ENCODE measurements around the gene SEC16A.

The SEC16A gene

DNA sequence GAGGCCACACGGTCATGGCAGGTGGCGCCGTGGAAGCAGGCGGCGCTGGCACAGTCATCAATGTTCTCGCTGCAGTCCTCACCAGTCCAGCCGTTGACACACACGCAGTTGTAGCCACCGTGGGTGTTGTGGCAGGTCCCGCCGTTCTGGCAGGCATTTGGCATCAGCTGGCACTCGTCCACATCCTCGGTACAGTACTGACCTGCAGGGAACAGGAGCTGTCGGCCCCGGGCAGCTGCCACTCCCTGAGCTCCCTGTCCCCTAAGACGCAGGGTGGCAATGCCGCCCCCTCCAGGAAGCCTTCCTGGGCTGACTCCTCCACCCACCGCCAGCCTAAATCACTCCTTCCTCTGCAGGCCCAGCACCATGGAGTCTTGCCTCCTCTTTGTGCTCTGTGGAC, 35.8 kb upstream of the SEC16A start:
- in situ Hi-C loops (cut with MboI; ENCODE audit: low sequenced_read_pairs) = no loop called here

DNA sequence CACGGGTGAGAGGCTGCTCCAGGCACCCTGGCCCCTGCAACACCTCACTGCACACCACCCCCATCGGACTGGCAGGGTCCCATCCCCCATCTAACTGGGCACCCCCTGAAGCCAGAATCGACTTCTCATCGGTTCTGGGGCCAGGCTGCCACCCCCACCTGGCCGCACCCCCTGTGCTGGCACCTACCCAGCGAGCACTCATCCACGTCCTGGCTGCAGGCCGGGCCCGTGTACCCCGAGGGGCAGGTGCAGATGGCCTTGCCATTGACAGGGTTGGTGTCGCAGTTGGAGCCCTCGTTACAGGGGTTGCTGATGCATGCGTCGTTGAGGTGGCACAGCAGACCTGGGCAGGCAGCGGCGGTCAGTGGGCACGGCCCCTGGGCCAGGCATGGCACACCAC, 35.1 kb upstream of the SEC16A start:
- in situ Hi-C loops (cut with MboI; ENCODE audit: low sequenced_read_pairs) = no loop called here

DNA sequence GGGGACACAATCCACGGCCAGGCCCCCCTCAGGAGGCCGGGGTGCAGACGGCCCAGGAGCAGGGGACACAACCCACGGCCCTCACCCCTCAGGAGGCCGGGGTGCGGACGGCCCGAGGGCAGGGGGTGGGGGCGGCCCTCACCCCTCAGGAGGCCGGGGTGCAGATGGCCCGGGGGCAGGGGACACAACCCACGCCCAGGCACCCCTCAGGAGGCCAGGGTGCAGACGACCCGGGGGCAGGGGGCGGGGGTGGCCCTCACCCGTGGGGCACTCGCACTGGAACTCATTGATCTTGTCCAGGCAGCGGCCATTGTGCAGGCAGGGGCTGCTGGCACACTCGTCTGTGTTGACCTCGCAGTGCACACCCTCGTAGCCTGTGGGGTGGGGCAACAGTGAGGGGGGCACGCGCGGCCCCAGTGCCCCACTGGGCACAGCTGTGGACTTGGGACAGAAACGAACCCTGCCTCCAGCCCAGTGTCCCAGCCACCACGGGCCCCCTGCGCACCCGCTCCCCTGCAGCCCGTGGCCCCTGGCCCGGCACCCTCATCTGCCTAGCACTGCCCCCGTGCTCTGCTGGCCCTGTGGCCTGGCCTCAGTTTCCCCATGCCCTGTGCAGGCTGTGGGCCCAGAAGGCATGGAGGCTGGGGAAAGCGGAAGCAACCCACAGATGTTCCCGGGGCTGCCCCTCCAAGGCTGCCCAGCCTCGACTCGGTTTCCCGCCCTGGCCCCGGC, 34.3 kb upstream of the SEC16A start:
- in situ Hi-C loops (cut with MboI; ENCODE audit: low sequenced_read_pairs) = no loop called here

DNA sequence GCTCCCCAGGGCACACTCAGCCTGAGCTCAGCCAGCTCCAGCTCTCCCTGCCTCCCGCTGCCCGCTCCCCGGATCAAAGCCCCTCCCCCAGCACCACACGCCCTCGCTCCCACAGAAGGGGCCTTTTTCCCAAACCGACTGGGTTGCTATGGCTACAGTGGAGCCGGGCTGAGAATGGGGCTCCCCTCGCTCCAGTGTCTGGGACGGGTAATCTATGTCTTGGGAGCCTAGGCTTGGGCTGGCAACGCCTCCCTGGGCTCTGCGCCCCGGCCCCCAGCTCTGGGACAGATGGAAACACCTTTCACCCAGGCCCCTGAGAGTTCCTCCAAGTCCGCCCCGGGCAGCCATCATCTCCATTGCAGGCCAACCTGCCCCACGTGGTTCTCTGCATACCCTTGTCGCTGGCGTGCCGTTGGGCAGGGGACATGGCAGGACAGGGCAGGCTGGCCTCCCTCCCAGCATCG, 33.4 kb upstream of the SEC16A start:
- in situ Hi-C loops (cut with MboI; ENCODE audit: low sequenced_read_pairs) = no loop called here

DNA sequence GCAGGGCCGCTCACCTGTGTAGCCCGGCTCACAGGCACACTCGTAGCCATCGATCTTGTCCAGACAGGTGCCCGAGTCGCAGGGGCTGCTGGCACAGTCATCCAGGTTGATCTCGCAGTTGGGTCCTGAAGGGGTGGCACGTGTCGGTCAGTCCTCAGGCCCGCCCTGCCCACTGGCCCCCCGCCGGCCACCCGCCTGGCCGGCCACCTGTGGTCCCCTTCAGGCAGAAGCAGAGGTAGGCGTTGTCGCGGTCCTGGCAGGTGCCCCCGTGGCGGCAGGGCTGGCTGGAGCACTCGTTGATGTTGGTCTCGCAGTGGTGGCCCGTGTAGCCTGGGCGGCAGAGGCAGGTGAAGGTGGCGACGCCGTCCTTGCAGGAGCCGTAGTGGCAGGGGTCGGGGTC, 32.4 kb upstream of the SEC16A start:
- in situ Hi-C loops (cut with MboI; ENCODE audit: low sequenced_read_pairs) = no loop called here

DNA sequence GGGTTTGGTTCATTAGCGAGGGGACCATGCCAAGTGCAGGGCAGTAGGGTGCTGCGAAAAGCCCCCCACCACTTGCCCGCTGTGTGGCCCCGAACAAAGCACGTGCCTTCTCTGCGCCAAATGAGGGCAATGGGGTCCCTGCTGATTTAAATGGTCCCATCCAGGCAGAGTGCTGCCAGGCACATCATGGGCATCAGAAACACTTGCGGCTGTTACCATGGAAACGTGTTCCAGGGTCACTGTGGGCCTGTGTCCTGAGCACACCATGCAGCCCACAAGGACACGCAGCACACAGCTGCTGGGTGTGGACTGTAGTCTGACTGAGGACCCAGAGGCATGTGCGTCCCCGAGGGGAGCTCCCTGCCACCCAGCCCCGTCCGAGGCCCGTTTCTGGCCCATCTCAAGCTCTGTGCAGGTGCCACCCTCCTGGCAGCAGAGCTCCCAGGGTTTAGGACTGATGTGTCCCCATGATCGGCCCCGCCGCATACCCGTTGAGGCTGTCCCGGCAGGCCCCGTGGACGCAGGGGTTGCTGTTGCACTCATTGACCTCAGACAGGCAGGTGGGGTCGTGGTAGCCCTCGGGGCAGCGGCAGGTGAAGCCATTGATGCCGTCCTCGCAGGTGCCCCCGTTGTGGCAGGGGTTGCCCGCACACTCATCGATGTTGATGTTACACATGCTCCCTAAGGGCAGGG, 31.3 kb upstream of the SEC16A start:
- in situ Hi-C loops (cut with MboI; ENCODE audit: low sequenced_read_pairs) = no loop called here

DNA sequence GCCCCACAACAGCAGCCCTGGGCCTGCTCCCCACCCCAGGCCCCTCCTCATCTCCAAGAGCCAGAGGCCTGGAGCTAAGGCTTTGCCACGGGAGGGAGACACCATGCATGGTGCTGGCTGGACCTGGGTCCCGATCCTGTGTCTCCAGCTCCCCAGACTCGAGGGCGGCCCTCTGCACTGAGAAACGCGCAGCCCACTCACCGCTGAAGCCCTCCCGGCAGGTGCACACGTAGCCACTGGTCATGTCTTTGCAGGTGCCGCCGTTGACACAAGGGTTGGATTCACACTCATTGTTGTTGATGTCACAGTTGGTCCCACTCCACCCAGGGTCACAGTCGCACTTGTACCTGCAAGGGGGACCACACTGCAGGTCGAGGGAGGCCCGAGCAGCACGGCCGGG, 30.4 kb upstream of the SEC16A start:
- in situ Hi-C loops (cut with MboI; ENCODE audit: low sequenced_read_pairs) = no loop called here

DNA sequence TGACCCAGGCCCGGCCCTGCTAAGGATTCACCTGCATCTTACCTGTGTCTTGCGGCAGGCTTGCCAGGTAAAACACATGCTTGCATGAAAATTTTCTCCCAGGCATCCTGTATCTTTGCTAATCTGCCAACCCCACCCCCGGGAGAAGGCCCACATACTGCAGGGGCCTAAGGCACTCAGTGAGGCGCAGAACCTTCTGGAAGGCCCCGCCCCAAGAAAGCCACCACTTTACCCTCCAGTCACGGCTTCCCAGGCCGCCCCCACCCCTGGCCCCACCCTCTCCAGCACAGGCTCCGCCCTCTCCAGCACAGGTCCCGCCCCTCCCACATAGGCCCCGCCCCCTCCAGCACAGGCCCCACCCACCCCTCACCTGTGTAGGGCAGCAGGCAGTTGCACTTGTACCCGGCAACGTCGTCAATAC, 29.8 kb upstream of the SEC16A start:
- in situ Hi-C loops (cut with MboI; ENCODE audit: low sequenced_read_pairs) = no loop called here

DNA sequence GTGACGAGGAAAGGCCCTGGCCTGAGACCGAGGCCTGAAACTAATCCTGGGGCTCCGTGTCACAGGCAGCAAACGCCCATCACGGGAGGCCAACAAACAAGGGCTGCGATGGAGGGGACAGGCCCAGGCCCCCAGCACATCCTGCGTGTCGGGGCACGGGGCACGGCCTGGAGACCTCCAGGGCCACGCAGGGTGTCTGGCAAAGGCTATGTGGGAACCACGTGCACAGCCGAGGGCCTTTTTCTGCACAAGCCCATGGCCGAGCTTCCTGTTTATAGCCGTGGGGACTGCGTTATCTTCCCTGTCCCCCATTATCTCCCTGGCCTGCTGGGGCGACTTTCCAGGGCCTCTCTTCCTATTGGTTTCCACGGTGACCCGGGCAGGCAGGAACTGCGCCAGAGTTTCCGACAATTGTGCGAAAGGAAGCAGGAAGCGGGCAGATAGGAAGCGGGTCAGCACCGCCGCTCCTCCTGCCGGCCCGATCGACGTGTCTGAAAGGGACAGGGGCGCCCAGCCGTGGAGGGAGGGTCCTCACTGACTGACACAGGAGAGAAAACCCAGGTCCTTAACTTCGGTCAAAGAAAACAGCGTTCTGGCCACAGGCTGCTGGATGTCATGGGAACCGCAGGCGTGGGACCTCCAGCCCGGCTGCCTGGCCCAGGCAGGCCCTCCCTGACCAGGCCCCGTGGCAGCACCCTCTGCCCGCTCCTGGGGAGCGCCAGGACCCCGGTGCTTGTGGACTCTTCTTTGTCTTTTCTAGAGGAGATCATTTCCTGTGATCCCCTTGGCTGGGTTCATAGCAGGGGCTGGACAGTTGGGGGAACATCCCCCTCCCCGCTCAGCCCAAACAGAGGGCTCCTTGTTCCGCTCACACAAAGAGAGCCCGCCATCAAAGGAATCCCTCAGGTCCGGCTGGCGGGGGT, 29.1 kb upstream of the SEC16A start:
- in situ Hi-C loops (cut with MboI; ENCODE audit: low sequenced_read_pairs) = no loop called here

DNA sequence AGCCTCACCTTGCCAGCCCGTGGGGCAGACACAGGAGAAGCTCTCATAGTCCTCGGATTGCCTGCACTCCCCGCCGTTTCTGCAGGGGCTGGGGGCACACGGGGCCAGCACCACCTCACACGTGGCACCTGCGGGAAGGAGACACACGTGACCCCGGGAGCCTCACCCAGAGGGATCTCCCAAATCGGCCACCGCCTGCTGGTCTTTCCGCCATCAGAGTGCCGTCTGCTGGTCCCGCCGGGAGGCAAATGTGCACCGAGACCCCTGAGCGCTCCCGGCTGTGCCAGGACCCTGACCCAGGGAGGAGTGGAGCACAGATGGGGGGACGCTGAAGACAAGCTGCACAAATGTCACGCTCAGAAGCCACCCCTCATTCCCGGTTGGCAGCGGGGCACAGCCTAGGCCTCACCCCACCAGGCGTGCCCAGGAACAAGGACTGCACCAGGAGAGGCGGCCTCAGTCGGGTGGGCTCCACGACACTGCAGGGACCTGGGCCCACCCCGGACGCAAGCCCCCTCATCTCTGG, 28.4 kb upstream of the SEC16A start:
- in situ Hi-C loops (cut with MboI; ENCODE audit: low sequenced_read_pairs) = no loop called here

DNA sequence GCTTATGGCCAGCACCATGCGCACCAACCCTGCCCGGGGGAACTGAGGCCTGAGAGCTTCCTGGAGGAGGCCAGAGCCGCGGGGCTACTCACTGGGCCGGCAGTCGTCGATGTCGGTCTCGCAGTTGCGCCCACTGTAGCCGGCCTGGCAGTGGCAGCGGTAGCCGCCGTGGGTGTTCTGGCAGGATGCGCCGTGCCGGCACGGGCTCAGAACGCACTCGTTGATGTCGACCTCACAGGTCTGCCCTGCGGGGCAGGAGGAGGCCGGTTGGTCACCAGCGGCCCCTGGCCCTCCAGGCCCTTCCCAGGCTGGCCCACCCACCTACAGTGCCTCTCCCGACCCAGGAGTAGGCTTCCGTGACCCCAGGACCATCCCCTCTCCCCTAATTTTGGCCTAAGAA, 27.7 kb upstream of the SEC16A start:
- in situ Hi-C loops (cut with MboI; ENCODE audit: low sequenced_read_pairs) = no loop called here

DNA sequence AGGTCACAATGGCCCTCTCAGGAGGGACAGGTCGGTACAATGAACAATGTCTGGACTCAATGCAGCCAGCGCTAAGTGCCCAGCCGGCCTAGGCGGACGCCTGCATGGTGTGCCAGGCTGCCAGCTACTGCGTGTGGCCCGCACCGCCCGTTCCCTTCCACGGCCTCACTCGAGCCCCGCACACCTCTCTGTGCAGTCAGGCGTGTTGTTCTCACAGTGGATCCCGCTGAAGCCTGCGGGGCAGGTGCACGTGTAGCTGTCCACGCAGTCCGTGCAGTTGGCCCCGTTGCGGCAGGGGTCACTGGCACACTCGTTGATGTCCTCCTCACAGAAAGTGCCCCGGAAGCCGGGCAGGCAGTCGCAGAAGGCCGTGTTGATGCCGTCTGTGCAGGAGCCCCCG, 26.7 kb upstream of the SEC16A start:
- in situ Hi-C loops (cut with MboI; ENCODE audit: low sequenced_read_pairs) = no loop called here

DNA sequence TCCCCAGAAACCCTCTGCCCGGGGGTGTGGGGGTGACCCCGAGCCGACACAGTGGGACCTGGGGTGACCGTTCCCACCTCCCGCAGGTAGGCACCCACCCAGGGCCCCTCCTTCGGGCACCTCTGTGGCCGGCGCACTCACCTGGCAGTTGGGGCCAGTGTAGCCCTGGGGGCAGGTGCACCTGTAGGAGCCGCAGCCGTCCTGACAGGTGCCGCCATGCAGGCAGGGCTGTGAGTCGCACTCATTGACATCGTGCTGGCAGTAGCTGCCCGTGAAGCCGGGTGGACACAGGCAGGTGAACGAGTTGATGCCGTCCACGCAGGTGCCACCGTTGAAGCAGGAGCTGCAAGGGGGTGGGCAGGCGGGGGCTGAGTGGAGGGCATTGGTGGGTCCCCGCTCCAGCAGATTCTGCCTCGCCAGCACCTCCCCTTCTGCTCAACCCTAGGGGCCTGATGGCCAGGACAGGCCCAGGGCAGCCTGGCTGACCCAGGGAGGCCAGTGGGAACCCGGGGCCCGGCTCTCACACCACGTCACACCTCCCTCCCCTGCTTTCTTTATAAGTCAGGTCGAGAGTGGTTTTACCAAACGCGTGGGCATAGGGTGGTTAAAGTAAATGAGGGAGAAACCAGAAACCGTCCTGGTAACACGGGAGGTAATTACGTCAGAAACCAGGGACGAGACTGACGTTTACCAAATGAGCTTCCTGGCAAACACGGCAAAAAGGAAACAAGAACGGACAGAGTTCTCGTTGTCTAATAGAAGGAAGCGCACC, 26.1 kb upstream of the SEC16A start:
- in situ Hi-C loops (cut with MboI; ENCODE audit: low sequenced_read_pairs) = no loop called here

DNA sequence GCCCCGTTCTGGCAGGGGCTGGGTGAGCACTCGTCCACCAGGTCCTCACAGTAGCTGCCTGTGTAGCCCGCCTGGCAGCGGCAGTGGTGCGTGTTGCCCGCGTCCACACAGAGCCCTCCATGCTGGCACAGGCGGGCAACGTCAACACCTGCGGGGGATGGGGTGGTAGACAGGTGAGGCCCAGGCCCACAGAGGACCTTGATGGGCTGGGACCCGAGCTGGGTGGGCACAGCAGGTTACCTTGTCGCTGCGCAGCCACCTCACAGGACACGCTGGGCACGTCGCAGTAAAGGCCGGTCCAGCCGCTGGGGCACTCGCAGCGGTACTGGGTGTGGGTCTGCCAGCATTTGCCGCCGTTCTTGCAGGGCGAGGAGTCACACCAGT, 25.1 kb upstream of the SEC16A start:
- in situ Hi-C loops (cut with MboI; ENCODE audit: low sequenced_read_pairs) = no loop called here

DNA sequence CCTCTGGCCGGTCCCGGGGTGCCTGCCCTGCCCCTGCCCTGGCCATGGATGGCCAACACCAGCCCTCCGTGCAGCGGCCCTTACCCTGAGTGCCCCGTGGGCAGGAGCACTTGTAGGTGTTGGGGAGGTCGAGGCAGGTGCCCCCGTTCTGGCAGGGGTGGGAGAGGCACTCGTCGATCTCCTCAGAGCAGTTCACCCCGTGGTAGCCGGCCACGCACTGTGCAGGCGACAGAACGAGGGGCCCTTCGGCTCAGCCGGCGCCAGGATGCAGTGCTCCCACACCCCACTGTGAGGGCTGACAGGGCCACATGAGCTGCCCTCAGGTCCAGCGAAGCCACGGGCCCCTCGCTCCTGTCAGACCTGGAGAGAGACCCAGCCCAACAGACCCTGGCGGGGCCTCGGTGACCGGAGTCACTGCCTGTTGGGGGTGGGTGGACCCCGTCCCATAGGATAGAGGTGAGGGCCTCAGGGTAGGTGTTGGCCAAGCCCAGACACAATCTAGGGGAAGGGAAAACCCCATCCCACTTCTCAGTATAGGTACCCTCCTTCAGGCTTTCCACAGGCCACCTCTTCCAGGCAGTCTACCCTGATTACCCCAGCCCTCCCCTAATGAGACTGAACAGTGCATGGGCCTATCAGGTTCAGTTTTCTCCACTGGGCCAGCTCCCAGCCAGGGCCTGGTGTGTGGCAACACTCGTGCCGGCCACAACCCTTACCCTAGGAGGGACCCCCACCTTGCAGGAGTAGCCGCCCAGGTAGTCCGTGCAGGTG, 24.6 kb upstream of the SEC16A start:
- in situ Hi-C loops (cut with MboI; ENCODE audit: low sequenced_read_pairs) = no loop called here

DNA sequence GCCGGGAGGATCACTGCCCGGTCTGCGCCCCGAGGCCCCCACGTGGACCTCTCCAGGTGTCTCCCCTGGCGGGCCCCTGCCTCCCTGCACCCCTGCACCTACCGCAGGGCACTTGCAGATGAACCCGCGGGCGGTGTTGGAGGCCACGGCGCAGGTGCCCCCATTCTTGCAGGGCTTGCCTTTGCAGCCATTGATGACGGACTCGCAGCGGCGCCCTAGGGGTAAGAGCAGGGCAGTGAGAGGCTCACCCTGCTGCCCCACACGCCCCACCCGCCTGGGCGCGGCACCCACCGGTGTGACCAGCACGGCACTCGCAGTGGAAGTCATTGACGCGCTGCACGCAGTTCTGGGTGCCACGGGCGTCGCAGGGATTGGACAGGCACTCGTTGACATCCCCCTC, 23.6 kb upstream of the SEC16A start:
- in situ Hi-C loops (cut with MboI; ENCODE audit: low sequenced_read_pairs) = no loop called here

DNA sequence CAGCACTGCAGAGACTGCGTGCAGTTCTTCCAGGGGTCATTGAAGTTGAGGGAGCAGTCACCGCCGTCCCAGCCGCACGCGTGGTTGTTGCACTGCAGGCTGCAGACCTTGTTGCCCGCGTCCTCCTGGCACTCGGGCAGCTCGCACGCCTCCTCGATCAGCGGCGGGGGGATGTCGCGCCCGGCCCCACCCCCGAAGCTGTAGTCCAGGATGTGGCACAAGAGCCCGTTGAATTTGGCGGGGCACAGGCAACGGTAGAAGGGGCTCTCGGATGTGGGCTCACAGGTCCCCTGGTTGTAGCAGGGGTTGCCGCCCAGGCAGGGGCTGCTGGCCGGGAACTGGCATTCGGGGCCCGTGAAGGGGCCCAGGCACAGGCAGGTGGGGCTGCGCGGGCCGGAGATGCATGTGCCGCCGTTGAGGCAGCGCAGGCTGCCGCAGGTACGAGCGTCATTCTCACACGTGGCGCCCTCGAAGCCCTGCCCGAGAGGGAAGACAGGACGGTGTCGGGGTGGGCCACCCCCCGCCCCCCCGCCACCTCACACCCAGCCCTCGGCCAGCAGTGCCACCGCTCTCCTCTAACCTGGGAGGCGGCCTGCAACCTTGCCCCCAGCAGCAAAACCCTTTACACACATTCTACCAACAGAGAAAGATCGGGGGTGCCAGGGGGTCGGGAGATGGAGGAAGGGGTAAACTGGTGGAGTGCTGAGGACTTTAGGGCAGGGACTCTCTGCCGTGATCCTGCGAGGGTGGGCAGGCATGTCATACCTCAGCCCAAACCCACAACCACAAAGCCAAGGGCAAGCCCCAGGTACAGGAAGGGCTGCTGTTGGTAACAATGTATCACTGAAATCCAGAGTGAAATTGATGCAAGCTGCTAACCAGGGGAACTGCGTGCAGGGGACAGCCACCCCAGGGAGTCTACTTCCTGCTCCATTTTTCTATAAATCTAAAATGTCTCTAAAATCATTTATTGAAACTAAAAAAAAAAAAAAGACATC, 22.9 kb upstream of the SEC16A start:
- in situ Hi-C loops (cut with MboI; ENCODE audit: low sequenced_read_pairs) = no loop called here

DNA sequence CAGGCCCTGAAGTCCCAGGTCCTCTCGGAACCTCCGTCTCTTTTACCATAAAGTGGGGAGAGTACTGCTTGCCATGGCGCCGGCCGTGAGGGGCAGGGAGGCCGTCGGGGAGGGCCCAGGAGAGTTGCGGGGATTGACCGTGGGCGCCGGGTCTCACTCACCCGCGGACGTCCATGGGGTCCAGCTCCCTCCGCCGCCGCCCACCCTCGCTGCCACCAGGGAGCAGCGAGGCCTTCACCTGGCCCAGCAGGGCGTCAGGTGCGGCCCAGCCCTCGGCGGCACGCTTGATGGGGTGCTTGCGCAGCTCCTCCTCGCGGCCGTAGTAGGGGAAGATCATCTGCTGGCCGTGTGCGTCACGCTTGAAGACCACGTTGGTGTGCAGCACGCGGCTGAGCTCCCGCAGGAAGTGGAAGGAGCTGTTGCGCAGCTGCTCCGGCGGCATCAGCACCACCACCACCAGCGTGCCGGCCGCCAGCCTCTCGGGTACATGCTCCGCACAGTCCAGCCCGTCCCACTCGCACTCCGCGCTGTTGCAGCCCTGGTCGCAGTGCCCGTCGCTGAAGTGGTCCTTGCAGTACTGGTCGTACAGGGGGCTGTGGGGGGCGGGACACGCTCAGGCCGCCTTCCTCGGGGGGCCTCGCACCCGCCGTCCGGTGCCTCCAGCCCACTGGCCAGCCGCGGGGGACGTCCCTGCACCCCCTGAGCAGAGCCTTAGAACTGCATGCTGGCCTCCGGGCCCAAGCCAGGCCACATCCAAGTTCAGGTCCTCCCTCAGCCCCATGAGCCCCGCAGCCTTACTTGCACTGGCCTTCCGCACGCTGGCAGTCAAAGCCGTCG, 21.9 kb upstream of the SEC16A start:
- in situ Hi-C loops (cut with MboI; ENCODE audit: low sequenced_read_pairs) = no loop called here
